ENCODE results near the gene PDZD7. TPM values are rescaled to one million over a fixed set of nuclear protein-coding genes. Genes with fewer than 3 reads are reported as not detected.

PDZD7 gene
- polyA plus RNA-seq, 1 of the 3 experiments (the other 2 are of a cell fraction), result 1.9 TPM

DNA sequence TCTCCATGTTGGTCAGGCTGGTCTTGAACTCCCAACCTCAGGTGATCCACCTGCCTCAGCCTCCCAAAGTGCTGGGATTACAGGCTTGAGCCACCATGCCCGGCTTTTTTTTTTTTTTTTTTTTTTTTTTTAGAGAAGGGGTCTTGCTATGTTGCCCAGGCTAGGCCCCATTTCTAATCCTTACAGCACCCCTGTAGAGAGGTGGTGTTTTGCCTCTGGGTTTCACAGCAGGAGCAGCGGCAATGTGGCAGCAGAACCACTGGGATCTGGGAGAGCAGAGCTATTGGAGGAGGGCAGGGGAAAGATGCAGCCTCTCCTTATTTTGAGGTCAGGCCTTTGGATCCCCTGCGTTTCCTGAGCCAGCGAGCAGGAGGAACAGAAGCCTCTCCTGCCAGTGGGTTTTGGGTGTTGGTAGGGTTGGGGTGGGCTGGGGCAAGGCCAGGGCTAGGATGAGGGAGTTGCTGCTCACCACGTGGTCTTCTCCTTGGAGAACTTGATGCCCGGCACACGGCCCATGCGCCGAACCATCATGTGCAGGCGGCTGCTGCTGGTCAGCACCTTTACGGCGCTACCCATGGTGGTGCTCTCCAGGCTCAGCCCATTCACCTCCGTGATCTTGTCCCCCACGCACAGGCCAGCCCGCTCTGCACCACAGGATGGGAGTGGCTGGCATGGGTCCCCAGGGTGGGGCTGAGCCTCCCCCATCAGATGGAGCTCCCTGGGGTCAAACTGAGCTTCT, 7.8 kb downstream of the PDZD7 start:
- CTCF ChIA-PET, result interaction anchor here (0.6 to 15.0 kb wide), 4 partner anchors 6 to 73 kb away, joined by 3 to 198 read pairs (median 3); no protein-coding TSS in a partner anchor
- Histone ChIP-seq H3K9me2 (no peaks in the 10 kb centered on the region), H3K4me3 (ENCODE audit: low read depth in 2 of 2, low read length in 1 of 2) (no peak overlapping the region), H3K9me3 (no peaks in the 10 kb centered on the region), H3K4me2 (no peak overlapping the region), H3F3A (replicated peaks; ENCODE audit: insufficient read depth) (no peaks in the 10 kb centered on the region), H3K9ac (no peak overlapping the region), H3K79me2 (ENCODE audit: insufficient read depth) (no peaks in the 10 kb centered on the region), H3K4me1 (ENCODE audit: control insufficient read depth in 1 of 2, insufficient read depth in 2 of 2, low read depth in 1 of 2, low read length in 1 of 2) (peaks cover 0 to 7% of the 10 kb centered on the region in 2 experiments; a peak in 1 of 4 replicates), H2AFZ (ENCODE audit: low read depth) (no peak overlapping the region), H4K20me1 (ENCODE audit: insufficient read depth) (no peaks in the 10 kb centered on the region), H3K36me3 (replicated peaks in 1 of 2; ENCODE audit: control insufficient read depth in 1 of 2, insufficient read depth in 2 of 2, low read length in 1 of 2) (no peaks in the 10 kb centered on the region), H3K27me3 (ENCODE audit: insufficient read depth) (no peaks in the 10 kb centered on the region), H3K27ac (ENCODE audit: low read depth in 2 of 2, low read length in 1 of 2) (no peak overlapping the region)
- WGBS (ENCODE audit: low lambda C conversion rate), result 91% methylated on average over 6 of the region's 15 CpGs
- no peak for DNase-seq
- TF ChIP-seq PBX3 (IDR thresholded peaks at IDR 0.05), result no peak
- TF ChIP-seq, protein P1, sequence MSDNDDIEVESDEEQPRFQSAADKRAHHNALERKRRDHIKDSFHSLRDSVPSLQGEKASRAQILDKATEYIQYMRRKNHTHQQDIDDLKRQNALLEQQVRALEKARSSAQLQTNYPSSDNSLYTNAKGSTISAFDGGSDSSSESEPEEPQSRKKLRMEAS (IDR thresholded peaks at IDR 0.05; ENCODE audit: low read depth), result no peak
- no peak for TF ChIP-seq FOXJ3 (CRISPR knock-in tag; IDR thresholded peaks at IDR 0.05)
- TF ChIP-seq MXI1 (IDR thresholded peaks at IDR 0.05; ENCODE audit: low read depth, low read length), result no peak
- no peak for TF ChIP-seq NFIC (IDR thresholded peaks at IDR 0.05; ENCODE audit: borderline replicate concordance)
- POLR2A ChIA-PET, result no interaction called here

- Histone ChIP-seq H3K4me2 (no peak overlapping the region), H3K9me3 (no peaks in the 10 kb centered on the region), H3K27ac (ENCODE audit: low read depth in 2 of 2, low read length in 1 of 2) (no peak overlapping the region), H3K4me1 (ENCODE audit: control insufficient read depth in 1 of 2, insufficient read depth in 2 of 2, low read depth in 1 of 2, low read length in 1 of 2) (peaks cover 0 to 7% of the 10 kb centered on the region in 2 experiments; a peak in 1 of 4 replicates), H3K36me3 (replicated peaks in 1 of 2; ENCODE audit: control insufficient read depth in 1 of 2, insufficient read depth in 2 of 2, low read length in 1 of 2) (no peaks in the 10 kb centered on the region), H3K4me3 (ENCODE audit: low read depth in 2 of 2, low read length in 1 of 2) (no peak overlapping the region), H3F3A (replicated peaks; ENCODE audit: insufficient read depth) (no peaks in the 10 kb centered on the region), H4K20me1 (ENCODE audit: insufficient read depth) (no peaks in the 10 kb centered on the region), H2AFZ (ENCODE audit: low read depth) (no peak overlapping the region), H3K9me2 (no peaks in the 10 kb centered on the region), H3K9ac (no peak overlapping the region), H3K79me2 (ENCODE audit: insufficient read depth) (no peaks in the 10 kb centered on the region), H3K27me3 (ENCODE audit: insufficient read depth) (no peaks in the 10 kb centered on the region)
- TF ChIP-seq TAF1 (IDR thresholded peaks at IDR 0.05; ENCODE audit: borderline replicate concordance, low read depth, low read length) (no peak), ELF1 (IDR thresholded peaks at IDR 0.05) (no peak), JUND (IDR thresholded peaks at IDR 0.05) (no peak), TEAD4 (IDR thresholded peaks at IDR 0.05; ENCODE audit: borderline replicate concordance, insufficient read depth) (no peak), PBX3 (IDR thresholded peaks at IDR 0.05) (no peak), TCF12 (IDR thresholded peaks at IDR 0.05) (no peak), SMC3 (IDR thresholded peaks at IDR 0.05; ENCODE audit: low read depth, low read length) (no peak), RFX5 (IDR thresholded peaks at IDR 0.05; ENCODE audit: low read length) (no peak)
- TF ChIP-seq, protein P2, sequence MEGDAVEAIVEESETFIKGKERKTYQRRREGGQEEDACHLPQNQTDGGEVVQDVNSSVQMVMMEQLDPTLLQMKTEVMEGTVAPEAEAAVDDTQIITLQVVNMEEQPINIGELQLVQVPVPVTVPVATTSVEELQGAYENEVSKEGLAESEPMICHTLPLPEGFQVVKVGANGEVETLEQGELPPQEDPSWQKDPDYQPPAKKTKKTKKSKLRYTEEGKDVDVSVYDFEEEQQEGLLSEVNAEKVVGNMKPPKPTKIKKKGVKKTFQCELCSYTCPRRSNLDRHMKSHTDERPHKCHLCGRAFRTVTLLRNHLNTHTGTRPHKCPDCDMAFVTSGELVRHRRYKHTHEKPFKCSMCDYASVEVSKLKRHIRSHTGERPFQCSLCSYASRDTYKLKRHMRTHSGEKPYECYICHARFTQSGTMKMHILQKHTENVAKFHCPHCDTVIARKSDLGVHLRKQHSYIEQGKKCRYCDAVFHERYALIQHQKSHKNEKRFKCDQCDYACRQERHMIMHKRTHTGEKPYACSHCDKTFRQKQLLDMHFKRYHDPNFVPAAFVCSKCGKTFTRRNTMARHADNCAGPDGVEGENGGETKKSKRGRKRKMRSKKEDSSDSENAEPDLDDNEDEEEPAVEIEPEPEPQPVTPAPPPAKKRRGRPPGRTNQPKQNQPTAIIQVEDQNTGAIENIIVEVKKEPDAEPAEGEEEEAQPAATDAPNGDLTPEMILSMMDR (IDR thresholded peaks at IDR 0.05), result no peak
- ChIA-PET CTCF (interaction anchor here (1.0 to 1.3 kb wide), 2 partner anchors 30 to 120 kb away, joined by 3 to 4 read pairs; no protein-coding TSS in a partner anchor), POLR2A (no interaction called here)
- WGBS (ENCODE audit: low lambda C conversion rate), result 71% methylated on average over 11 of the region's 11 CpGs
- DNase-seq, result no peak
These were observed 9.2 kb downstream of the PDZD7 start for GRCh38 chr10:101021692-101022251.
